ENCODE data around the gene WASF3. TPM values are rescaled to one million over a fixed set of nuclear protein-coding genes. Genes with fewer than 3 reads are reported as not detected.

WASF3 gene
- total RNA-seq, 1 experiment from 2014 or later = 0.31 TPM

GRCh38 chr13:26526702-26527216 is 30.7 kb upstream of the WASF3 start:
- DNase-seq = no peak
- CTCF ChIA-PET = no interaction called here
- Histone ChIP-seq H3K4me3 (no peak overlapping the region), H3K79me2 (ENCODE audit: low read depth) (no peaks in the 10 kb centered on the region), H3K4me1 (replicated peaks; ENCODE audit: insufficient read depth) (no peaks in the 10 kb centered on the region), H3K27ac (no peak overlapping the region), H3F3A (ENCODE audit: insufficient read depth, low read depth) (no peaks in the 10 kb centered on the region; the same call in 1 of the 2 replicates), H4K20me1 (ENCODE audit: insufficient read depth) (no peaks in the 10 kb centered on the region), H3K36me3 (ENCODE audit: low read depth) (no peaks in the 10 kb centered on the region), H3K9me3 (ENCODE audit: insufficient read depth, low read depth) (no peaks in the 10 kb centered on the region), H3K27me3 (ENCODE audit: insufficient read depth, low read depth) (peaks cover 15% of the 10 kb centered on the region; the same call in 1 of the 2 replicates), H3K9me2 (ENCODE audit: insufficient read depth) (no peaks in the 10 kb centered on the region), H3K4me2 (no peak overlapping the region), H2AFZ (no peak overlapping the region)
- intact Hi-C loops (cut with micrococcal nuclease; ENCODE audit: unreplicated experiment) = no loop called here
- TF ChIP-seq EZH2 (IDR thresholded peaks at IDR 0.05; ENCODE audit: low read depth) (no peak), CTCF (conservative IDR thresholded peaks at IDR 0.05) (no peak)
- no TSS peak for BruUV-seq (replicated peaks)
- POLR2A ChIA-PET (ENCODE audit: unreplicated experiment) = no interaction called here

GRCh38 chr13:26528527-26528926 is 29.0 kb upstream of the WASF3 start:
- Histone ChIP-seq H3F3A (ENCODE audit: insufficient read depth, low read depth) (no peaks in the 10 kb centered on the region; the same call in 1 of the 2 replicates), H3K36me3 (ENCODE audit: low read depth) (no peaks in the 10 kb centered on the region), H3K9me2 (ENCODE audit: insufficient read depth) (no peaks in the 10 kb centered on the region), H3K27me3 (ENCODE audit: insufficient read depth, low read depth) (peaks cover 9% of the 10 kb centered on the region; the same call in 1 of the 2 replicates), H3K4me3 (no peak overlapping the region), H4K20me1 (ENCODE audit: insufficient read depth) (no peaks in the 10 kb centered on the region), H3K79me2 (ENCODE audit: low read depth) (no peaks in the 10 kb centered on the region), H3K4me2 (no peak overlapping the region), H3K4me1 (replicated peaks; ENCODE audit: insufficient read depth) (no peaks in the 10 kb centered on the region), H2AFZ (no peak overlapping the region), H3K27ac (no peak overlapping the region), H3K9me3 (ENCODE audit: insufficient read depth, low read depth) (no peaks in the 10 kb centered on the region)
- ChIA-PET CTCF (no interaction called here), POLR2A (ENCODE audit: unreplicated experiment) (no interaction called here)
- no peak for DNase-seq
- TF ChIP-seq CTCF (conservative IDR thresholded peaks at IDR 0.05) (no peak), EZH2 (IDR thresholded peaks at IDR 0.05; ENCODE audit: low read depth) (no peak)
- intact Hi-C loops (cut with micrococcal nuclease; ENCODE audit: unreplicated experiment) = no loop called here
- no TSS peak for BruUV-seq (replicated peaks)

- POLR2A ChIA-PET (ENCODE audit: unreplicated experiment) = no interaction called here
- Histone ChIP-seq H3K36me3 (ENCODE audit: low read depth) (no peaks in the 10 kb centered on the region), H3K4me2 (no peak overlapping the region), H3K9me3 (ENCODE audit: insufficient read depth, low read depth) (no peaks in the 10 kb centered on the region), H3K27me3 (ENCODE audit: insufficient read depth, low read depth) (peaks cover 10% of the 10 kb centered on the region; the same call in 1 of the 2 replicates), H3K27ac (no peak overlapping the region), H3F3A (ENCODE audit: insufficient read depth, low read depth) (no peaks in the 10 kb centered on the region; the same call in 1 of the 2 replicates), H4K20me1 (ENCODE audit: insufficient read depth) (no peaks in the 10 kb centered on the region), H3K79me2 (ENCODE audit: low read depth) (no peaks in the 10 kb centered on the region), H2AFZ (no peak overlapping the region), H3K4me1 (replicated peaks; ENCODE audit: insufficient read depth) (no peaks in the 10 kb centered on the region), H3K4me3 (no peak overlapping the region), H3K9me2 (ENCODE audit: insufficient read depth) (no peaks in the 10 kb centered on the region)
- TF ChIP-seq EZH2 (IDR thresholded peaks at IDR 0.05; ENCODE audit: low read depth) (no peak), CTCF (conservative IDR thresholded peaks at IDR 0.05) (no peak)
- CTCF ChIA-PET = no interaction called here
- intact Hi-C loops (cut with micrococcal nuclease; ENCODE audit: unreplicated experiment) = no loop called here
- peak; percentile 16 to 39 for DNase-seq
- BruUV-seq (replicated peaks) = no TSS peak
Observed at GRCh38 chr13:26529441-26529840, 28.0 kb upstream of the WASF3 start.
